ENCODE results near the gene RFPL3.
"Not testable (repeated sequence)": the region's sequence is repeated elsewhere in the genome, so short reads cannot be mapped to it uniquely, and the experiment has no call there.

The RFPL3 gene
- 0 reads per million in 2 experiments for total RNA-seq

DNA sequence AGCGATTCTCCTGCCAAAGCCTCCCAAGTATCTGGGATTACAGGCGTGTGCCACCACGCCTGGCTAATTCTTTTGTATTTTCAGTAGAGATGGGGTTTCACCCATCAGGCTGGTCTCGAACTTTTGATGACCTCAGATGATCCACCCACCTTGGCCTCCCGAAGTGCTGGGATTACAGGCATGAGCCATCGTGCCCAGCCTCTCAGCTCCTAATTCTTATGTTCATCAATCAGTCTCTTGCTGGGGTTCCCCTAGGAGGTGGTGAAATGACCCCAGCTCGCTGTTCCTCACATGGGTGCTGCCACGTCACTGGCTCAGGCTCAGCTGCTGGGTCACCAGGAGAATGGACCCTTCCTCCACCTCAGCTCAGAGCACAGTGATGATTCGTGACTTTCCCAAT lies at the start of gene RFPL3:
Gene RFPL3 (plus strand): TSS at position 301 of the 400 bp plus-strand sequence. CDS start 205 bp downstream, outside the sequence.
- not testable (repeated sequence) for DNase-seq (ENCODE audit: low read depth)

DNA sequence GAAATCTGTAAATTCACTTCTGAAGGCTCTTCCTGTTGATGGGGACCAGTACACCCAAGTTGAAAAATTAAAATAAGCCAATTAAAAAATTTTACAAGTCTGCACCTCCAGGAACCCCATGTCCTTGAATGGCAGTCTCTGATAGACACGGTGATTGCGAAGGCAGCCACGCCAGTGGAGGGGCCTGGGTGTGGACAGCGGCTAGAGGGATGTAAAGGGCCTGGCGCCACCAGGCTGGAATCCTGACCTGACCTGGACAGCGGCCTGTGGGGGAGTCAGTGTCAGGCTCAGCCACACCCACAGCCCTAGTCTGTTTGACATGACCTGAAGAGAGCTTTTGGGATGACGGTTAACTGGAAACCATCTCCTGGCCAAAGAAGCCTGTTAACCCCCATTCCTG lies 49.5 kb upstream of the RFPL3 start:
- DNase-seq (ENCODE audit: low read depth), result no peak

DNA sequence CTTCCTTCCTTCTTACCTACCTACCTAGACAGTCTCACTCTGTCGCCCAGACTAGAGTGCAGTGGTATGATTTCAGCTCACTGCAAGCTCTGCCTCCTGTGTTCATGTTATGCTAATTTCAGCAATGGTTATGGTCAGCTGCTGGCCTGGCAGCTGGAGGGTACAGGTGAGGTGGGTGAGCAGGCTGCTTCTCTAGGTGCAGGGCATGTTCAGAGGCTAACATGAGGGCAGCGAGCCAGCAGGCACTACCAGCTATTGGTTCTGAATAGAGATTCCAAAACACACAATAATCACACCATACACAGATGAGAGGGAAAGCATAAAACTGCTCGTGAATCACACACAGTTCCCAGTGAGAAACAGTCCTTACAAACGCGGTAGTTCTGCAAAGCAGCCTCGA lies 48.7 kb upstream of the RFPL3 start:
- no peak for DNase-seq (ENCODE audit: low read depth)

DNA sequence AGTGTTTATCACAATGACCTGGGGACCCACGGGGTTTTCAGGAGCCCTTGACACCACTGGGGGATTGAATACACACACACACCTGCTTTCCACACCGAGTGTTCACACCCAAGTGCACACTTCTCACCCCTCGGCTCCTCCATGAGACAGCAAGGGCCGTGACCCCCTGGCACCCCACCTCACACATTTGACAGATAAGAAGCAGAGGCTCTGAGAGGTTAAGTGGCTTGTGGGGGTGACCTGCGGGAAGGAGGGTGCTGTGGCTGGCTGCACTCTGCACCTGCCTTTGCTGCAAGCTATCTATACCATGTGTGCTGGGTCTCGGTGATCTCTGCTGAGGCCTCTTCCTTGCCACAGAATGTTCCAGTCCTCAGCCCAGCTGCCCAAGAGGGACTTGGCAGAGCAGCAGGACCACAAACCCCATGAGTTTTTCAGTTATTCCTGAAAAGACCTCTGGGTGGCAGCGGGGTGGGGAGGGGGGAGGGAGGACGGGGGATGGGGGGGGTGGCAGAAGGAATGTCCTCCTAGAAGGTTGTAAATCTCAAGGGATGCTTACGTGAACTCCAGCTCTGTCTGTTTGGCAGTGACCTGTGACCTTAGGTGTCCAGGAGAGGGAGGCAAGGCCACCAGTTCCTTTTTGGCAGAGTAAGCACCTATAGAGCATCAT lies 47.9 kb upstream of the RFPL3 start:
- no peak for DNase-seq (ENCODE audit: low read depth)

DNA sequence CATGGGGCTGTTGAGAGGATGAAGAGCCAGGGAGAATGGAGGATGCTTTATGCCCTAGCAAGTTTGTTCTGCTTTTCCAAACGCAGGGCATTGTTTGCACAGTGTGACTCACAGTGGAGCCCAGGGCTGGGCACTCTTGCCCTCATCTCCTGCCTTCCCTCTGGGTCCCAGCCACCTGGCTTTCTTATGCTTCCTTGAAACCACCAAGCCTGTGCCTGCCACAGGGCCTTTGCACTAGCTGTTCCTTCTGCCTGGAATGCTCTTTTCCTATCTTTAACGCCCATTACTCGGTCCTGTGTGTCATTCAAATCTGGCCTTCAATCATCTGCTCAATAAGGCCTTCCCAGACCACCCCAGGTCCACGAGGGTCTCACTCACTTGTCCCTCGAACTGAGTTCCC lies 46.9 kb upstream of the RFPL3 start:
- no peak for DNase-seq (ENCODE audit: low read depth)

DNA sequence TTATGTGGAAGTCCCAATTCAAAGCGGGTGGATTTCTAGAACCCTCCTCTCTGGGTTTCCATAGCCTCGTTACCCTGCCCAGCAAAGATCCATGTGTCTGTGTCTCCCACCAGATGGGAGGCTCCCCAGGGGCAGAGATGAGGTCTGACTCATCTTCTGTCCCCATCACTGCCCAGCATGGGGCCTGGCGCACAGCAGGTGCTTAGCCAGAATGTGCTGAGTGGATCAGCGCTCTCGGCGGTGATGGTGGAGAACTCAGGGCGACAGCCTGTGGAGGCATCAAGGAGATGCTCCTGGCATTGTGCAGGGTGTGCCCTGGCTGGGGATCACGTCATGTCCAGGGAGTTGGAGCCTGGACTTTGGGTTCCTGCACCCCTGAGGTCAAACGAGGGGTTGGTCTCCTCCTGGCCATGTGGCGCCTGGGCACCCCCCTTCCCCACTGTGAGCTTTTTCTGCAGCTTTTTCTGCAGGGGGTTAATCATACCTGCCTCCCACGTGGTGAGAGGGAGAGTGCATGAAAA lies 46.1 kb upstream of the RFPL3 start:
- no peak for DNase-seq (ENCODE audit: low read depth)

DNA sequence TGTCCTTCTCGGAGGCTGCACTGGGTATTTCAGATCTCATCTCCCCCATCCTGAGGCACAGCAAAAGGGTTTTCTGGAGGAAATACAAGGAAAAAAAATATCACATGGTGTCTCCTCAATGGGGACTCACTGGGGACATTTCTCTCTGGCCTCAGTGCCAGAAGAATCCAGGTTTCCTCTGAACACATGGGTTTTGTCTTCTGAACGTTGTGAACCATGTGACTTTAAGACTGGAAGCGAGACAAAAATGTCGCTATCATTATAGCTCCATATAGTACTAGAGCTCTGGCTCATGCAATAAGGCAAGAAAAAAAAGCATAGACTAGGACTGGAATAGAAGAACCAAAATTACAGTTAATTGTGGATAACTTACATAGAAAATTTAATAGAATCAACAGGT lies 44.9 kb upstream of the RFPL3 start:
- DNase-seq (ENCODE audit: low read depth), result no peak

DNA sequence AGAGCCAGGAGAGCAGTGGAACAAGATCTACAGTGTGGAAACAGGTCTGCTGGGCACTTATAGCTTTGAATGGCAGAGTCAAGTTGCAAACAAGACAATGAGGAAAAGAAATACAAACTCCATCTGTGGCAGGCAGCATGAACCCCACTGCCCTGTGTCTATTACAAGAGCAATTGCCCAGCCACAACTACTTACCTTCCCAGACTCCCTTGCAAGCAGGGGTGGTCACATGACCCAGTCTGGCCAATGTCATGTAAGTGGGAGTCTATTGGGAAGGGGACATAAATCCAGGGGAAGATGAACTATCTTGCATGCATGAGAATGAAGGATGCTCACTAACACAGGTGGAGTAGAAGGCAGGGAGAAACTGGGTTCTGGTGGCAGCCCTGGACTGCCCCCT lies 44.1 kb upstream of the RFPL3 start:
- no peak for DNase-seq (ENCODE audit: low read depth)

DNA sequence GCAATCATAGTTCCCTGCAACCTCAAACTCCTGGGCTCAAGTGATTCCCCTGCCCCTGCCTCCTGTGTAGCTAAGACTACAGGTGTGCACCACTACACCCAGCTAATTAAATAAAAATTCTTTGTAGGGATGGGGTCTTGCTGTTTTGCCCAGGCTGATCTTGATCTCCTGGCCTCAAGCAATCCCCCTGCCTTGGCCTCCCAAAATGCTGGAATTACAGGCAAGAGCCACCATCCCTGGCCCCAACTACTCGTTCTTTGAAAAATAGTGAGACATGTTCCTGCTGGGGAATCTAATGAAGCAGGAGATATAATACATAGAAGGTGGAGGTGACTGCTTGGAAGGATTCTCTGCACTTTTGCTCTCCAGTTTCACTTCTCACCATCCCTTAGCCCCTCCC lies 40.1 kb upstream of the RFPL3 start:
- DNase-seq (ENCODE audit: low read depth), result no peak

DNA sequence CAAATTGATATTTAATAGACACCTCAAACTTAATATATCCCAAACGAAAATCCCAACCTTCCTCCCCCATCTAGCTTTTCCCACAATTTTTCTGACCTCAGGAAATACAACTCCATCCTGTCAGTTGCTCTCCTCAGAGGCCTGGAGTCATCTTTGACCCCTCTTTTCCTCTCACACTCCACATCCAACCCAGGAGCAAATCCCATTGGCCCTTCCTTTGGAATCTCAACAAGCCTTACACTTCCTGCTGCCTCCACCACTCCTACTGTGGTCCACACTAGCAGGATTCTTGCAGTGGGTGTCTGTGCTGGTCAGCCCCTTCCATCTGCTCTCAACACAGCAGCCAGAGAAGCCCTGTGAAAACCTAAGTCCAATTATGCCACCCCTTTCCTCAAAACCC lies 39.3 kb upstream of the RFPL3 start:
- no peak for DNase-seq (ENCODE audit: low read depth)

DNA sequence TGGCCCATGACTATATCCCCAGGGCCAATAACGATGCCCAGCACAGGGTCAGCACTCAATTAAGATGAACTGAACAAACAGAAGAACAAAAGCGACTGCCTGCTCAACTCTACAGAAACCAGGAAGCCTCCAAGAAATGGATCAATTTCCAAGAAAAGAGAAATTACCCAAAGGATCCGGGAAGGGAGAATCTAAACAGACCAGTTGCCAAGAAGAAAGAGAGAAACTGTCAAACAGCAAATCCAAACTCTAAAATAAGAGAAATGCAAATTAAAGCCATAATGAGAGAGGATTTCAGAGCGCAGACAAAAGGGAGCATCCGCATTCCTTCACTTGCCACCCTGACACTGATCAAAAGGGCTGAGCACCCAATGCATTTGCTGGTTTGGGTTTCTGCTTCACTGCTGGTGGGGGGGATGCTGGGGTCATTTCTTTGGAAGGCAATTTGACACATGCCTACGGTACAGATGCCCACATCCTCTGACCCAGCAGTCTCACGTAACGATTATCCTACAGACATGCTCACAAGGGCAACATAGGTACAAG lies 37.7 kb upstream of the RFPL3 start:
- no peak for DNase-seq (ENCODE audit: low read depth)

DNA sequence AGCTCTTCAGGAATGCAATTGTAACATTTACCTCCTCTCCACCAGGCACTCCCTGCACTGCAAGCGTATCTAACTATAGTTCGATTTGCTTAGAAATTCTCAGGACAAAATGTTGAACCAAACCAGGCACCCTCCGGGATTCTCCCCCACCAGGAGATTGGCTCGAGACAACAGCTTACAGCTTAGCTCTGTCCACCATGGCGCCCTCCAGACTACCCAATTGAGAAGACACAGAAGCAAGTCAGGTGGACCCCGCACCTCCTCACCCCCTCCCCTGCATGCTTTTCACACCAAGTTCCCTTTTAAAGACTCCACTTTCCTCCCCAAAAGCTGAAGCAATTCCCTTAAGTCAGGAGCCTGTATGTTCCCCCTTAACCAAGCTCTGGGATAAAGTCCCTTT lies 34.7 kb upstream of the RFPL3 start:
- no peak for DNase-seq (ENCODE audit: low read depth)

DNA sequence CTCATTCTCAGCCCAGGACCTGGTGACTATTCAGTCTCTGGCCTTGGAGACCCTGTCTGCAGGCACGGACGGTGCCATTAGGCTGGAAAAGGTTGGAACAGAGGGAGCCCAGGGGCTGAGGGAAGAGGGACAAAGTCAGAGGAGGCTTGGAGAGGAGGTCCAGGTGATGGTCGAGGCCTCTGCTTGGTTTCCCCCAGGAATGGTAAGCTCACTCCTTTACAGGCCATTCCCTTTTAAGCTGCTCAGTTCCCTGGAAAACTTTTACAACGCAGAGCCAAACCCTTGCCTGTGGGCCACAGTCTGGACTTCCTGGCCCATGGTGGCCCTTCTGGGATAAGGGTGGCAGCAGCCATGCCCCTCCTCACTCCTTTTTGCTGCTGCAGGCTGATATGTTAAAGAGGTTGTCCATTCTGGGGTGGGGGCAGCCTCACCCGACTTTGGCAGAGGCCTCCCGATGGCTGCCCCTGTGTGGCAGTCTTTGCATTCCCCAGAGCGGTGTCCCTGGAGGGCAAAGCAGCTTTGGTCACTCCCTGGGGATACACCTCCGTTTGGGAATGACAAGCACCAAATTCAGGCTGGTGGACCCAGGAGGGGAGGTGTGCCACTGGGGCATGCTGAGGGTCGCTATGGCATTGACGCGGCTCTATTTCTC lies 34.0 kb upstream of the RFPL3 start:
- DNase-seq (ENCODE audit: low read depth), result no peak

DNA sequence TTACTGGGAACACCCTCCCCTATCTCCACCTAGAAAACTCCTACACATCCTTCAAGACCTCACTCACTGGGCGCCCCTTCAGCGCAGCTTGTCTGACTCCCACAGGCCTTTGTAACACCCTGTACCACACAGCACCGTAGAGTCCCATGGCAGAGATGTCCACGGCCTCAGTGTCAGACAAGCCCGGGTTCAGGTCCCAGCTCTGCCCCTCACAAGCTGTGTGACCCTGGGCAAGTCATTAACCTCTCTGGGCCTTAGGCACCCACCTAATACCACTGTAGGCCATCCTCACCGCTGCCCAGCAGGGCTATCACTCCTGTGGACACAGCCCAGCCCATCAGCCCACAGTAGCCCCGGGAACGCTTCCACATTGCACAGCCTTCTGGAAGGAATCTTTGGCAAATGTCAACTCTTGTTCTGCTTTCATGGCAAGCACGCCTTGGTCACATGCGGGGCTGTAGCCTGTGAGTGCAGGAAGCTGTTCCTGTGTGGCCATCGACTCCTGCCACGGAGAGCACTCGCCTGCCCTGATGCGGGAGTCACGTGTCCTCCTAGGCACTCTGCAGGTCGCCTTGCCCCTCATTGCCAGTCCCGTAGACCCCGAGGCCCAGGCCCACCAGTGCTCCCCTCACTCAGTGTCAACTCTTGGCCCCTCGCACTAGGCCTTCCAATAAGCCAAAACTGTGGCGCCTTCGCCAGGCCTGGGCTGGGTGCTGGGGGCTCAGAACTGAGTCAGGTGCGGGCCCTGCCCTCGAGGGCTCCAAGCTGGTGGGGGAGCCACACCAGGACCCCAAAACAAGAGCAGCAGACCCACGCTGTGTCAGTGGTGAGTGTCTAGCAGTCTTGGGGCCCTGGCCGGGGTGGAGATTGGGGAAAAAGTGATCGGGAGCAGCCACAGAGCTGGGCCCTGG lies 32.9 kb upstream of the RFPL3 start:
- no peak for DNase-seq (ENCODE audit: low read depth)

DNA sequence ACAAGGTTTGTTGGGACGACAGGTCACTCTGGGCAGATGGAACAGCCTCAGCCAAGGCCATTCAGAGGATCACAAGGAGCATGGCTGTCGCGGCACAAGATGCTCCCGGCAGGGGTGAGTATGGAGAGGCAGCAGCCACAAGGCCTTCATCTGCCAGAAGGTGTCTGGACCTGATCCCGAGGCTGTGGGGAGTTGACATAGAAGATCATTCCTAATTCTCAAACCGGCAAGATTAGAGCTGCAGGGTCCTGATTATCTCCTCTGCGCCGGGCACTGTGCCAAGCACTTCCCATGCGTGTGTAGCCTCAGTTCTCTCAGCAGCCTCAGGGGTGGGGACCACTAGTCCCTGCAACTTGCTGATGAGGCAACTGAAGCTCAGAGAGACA lies 32.3 kb upstream of the RFPL3 start:
- no peak for DNase-seq (ENCODE audit: low read depth)

DNA sequence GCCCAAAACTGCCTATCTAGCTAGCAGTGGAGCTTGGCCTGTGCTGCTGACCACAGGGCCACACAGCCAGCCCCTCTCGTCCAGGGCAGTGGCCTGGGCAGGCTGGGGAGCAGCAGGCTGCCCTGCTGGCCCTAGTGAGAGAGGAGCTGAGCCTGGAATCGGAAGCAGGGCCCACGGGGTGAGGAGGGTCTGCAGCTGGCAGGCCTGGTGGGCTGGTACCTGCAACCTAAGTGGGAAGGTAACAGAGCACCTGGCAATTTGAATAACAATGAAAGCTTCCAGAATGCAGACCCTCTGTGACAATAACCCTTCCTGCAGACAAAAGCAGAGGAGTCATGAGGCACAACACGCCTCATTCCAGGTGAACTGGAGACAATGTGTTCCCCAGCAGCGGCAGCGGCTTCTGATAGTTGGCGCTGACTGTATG lies 31.8 kb upstream of the RFPL3 start:
- no peak for DNase-seq (ENCODE audit: low read depth)

DNA sequence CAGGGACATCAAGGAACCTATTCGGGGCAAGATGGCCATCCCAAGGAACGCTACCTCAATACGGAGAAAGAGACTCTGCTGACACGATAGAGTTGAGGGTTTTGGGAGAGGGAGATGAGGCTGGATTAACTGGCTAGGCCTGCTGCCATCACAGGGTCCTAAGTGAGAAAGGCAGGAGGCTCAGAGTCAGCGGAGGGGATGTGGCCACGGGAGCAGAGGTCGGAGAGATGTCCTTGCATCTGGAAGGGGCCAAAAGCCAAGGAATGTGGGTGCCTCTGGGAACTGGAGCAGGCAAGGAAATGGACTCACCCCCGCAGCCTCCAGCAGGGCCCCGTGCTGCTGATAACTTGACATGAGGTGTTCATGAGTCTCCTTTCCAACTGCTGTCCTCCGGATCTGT lies 31.0 kb upstream of the RFPL3 start:
- no peak for DNase-seq (ENCODE audit: low read depth)

DNA sequence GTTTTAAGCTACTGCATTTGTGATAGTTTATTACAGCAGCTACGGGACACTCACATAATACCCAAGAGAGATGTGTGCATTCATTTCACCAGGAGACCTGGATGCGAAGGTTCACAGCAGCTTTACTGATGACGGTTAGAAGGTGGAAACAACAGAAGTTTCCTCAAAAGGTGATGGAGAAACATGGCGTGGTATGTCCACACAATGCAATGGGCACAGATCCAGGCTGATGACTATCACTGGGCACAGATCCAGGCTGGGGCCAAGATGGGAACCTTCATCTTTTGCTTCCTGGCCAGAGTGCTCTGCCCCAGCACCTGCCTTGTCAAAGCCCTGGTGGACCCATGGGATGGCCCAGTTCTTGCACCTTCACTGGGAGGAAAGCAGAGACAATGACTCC lies 30.6 kb upstream of the RFPL3 start:
- no peak for DNase-seq (ENCODE audit: low read depth)

DNA sequence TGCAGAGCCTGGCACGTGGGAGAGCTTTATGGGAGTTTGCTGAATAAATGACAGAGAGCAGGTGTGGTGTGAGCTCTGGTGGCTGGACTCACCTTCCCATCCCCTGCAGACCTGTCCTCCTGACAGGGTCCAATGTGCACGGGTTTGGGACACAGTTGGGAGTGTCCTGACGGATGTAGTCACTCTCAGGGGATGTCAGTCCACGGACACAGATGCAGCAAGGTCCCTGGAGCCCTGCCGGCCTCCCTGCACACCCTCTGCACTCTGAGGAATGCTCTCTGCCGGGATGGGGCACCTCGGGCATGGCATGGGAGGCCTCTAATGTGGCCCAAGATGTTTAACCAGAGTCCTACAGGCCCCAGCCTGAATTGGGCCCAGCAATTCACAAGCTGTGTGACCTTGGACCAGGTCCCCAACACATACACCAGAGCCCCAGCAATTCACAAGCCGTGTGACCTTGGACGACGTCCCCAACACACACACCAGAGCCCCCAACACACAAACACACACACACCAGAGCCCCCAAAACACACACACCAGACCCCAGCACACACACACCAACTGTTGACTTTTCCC lies 30.0 kb upstream of the RFPL3 start:
- DNase-seq (ENCODE audit: low read depth), result no peak

DNA sequence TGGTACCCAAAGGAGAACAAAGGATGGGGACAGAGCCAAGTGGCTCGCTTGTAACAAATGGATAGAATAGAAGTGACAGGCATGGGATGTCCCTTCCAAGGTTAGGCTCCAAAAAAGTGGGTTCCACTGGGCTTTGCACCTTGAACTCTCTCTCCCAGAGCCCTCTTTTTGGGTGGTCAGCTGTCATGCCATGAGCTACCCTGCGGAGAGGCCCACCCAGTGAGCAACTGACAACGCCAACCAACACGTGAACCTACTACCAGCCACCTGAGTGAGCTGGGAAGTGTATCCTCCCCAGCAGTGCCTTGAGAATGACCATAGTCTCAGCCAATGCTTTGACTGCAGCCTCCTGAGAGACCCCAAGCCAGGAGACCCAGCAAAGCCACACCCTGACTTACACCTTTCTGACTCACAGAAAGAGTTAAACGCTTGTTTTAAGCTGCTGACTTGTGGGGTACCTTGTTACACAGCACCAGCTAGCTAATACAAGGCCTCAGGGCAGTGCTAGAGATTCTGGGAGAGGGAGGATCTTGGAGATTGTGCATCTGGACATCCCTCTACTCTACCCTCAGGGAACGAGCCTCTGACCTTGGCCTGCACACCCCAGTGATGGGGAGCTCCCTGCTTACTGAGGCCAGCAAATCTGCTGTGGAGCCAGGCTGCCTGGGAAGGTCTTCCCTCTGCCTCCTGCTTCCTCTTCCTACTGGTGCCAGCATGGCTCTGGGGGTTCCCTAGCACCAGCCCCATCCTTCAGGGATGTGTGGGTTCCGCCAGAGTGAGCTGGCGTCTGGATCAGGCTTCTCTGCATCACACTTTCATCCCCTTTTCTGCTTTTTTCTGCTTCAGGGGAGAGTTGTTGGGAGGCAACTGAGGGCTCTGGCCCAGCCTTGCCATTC lies 29.1 kb upstream of the RFPL3 start:
- DNase-seq (ENCODE audit: low read depth), result no peak

DNA sequence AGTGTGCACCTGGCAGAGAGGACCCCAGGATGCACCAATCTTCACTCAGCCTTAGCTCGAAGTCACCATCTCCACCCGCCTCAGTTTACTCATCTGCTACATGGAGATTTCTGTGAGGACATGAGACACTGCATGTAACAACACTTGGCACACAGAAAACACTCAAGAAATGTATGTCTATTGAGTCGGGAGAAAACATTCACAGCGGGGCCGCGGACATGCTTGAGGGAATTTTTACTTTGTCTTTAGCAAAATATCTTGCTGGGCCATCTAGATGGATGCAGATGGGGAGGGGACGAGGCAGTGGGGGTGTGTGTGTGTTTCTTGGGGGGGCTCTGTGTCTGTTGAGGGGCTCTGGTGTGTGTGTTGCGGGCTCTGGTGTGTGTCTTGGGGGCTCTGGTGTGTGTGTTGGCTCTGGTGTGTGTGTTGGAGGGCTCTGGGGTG lies 28.4 kb upstream of the RFPL3 start:
- no peak for DNase-seq (ENCODE audit: low read depth)
